ENCODE results near the gene INSYN1. TPM values are rescaled to one million over a fixed set of nuclear protein-coding genes. Genes with fewer than 3 reads are reported as not detected.

INSYN1 gene
- total and polyA plus RNA-seq, 9 donors: 0.43 to 86.3 (median 31.1) TPM

DNA sequence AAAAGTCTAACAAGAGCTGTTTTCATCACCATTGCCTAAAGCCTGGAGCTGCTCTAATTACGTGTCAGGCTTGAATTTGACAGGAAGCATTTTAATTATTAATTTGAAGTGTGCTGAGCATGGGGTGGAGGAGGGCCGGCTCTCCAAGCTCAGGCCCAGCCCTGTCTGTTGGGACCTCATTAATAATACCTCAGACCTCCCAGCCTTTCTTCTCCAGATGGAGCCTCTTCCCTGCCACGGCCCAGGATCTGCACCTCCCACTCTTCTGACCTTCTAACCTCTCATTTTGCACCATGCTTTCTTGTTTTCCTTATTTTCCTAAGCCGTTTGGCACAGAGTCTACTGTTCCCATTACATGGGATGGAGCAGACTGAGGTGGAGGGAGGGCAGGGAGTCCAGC is 30.0 kb downstream of the INSYN1 start:
- DNase-seq: no peak
- Histone ChIP-seq H3K9me3 (no peaks in the 10 kb centered on the region), H3K27me3 (no peaks in the 10 kb centered on the region), H3K27ac (no peak overlapping the region), H3K4me3 (no peak overlapping the region), H3K36me3 (no peaks in the 10 kb centered on the region), H3K4me1 (ENCODE audit: insufficient read depth) (no peaks in the 10 kb centered on the region)
- 13 to 17% (median 16%) methylated on average over 4 of the region's 4 CpGs for WGBS, 3 donors
- intact Hi-C loops (cut with DNase I): no loop called here
- TF ChIP-seq POLR2A (IDR thresholded peaks at IDR 0.05) (no peak), EP300 (IDR thresholded peaks at IDR 0.05) (no peak)
- TF ChIP-seq, protein P1, sequence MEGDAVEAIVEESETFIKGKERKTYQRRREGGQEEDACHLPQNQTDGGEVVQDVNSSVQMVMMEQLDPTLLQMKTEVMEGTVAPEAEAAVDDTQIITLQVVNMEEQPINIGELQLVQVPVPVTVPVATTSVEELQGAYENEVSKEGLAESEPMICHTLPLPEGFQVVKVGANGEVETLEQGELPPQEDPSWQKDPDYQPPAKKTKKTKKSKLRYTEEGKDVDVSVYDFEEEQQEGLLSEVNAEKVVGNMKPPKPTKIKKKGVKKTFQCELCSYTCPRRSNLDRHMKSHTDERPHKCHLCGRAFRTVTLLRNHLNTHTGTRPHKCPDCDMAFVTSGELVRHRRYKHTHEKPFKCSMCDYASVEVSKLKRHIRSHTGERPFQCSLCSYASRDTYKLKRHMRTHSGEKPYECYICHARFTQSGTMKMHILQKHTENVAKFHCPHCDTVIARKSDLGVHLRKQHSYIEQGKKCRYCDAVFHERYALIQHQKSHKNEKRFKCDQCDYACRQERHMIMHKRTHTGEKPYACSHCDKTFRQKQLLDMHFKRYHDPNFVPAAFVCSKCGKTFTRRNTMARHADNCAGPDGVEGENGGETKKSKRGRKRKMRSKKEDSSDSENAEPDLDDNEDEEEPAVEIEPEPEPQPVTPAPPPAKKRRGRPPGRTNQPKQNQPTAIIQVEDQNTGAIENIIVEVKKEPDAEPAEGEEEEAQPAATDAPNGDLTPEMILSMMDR (IDR thresholded peaks at IDR 0.05): no peak

DNA sequence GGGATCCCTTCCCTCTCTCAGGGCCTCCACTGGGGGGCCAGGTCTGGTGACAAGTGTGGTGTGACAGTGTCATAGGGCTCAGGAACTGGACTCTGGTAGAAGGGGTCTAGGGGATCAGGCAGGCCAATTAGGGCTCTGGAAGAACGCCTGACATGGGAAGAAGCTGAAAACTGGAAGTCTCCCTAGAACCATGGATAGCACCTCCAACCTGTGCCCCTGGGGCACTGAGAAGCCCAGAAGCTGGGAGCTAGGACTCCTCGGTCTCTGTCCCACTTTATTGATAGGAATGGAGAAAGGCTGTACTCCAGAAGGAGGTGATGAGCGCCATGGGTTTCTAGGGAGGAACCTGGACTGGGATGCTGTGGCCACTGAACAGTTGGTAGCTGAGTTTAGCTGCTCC is 30.7 kb downstream of the INSYN1 start:
- DNase-seq: no peak
- no peak overlapping the region for H3K27ac ChIP-seq
- TF ChIP-seq, protein P1 (IDR thresholded peaks at IDR 0.05): no peak
- TF ChIP-seq EP300 (IDR thresholded peaks at IDR 0.05) (no peak), POLR2A (IDR thresholded peaks at IDR 0.05) (no peak)
- H3K9me3 ChIP-seq: no peaks in the 10 kb centered on the region
- H3K27me3 ChIP-seq: no peaks in the 10 kb centered on the region
- 93 to 95% (median 94%) methylated on average over 3 of the region's 3 CpGs for WGBS, 3 donors
- H3K4me1 ChIP-seq (ENCODE audit: insufficient read depth): no peaks in the 10 kb centered on the region
- H3K36me3 ChIP-seq: no peaks in the 10 kb centered on the region
- H3K4me3 ChIP-seq: no peak overlapping the region
- intact Hi-C loops (cut with DNase I): no loop called here

DNA sequence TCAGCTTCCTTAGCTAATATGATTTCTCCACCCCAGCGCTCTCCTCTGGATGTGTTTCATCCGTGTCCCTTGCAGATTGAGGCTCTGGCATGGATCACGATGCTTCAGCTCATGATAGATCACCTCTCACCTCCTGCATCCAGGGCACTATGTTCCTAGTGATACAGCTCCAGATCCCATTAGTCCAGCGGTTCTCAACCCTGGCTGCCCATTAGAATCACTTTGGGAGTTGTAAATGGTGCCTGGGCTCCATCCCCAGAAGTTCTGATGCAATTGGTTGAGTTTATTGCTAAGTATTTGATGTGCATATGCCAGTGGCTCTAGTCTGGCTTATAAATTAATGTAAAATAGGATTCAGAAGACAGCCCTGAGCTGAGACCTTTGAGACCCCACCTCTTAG is 34.5 kb downstream of the INSYN1 start:
- no peak overlapping the region for H3K4me3 ChIP-seq
- WGBS, 3 donors: 77 to 89% (median 83%) methylated on average over 4 of the region's 4 CpGs
- no peaks in the 10 kb centered on the region for H3K27me3 ChIP-seq
- TF ChIP-seq, protein P1 (IDR thresholded peaks at IDR 0.05): no peak
- TF ChIP-seq POLR2A (IDR thresholded peaks at IDR 0.05) (no peak), EP300 (IDR thresholded peaks at IDR 0.05) (no peak)
- no peaks in the 10 kb centered on the region for H3K9me3 ChIP-seq
- no peak overlapping the region for H3K27ac ChIP-seq
- intact Hi-C loops (cut with DNase I): no loop called here
- DNase-seq: no peak
- H3K4me1 ChIP-seq (ENCODE audit: insufficient read depth): no peaks in the 10 kb centered on the region
- H3K36me3 ChIP-seq: no peaks in the 10 kb centered on the region

DNA sequence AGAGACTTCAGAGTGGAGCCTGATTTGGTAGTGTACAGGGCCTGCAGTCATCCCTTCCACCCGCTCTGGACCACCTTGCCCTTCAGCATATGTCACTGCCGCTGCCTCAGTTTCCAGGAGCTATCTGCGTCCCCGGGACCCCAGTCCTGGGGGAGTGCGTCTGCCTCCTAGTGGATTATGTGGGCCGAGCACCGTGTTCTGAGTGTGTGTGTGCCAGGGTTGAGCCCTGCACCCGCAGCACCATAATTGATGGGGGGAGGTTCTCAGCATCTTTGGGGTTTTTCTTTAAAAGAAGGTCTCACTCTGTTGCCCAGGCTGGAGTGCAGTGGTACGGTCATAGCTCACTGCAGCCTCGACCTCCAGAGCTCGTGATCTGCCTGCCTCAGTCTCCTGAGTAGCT is 35.3 kb downstream of the INSYN1 start:
- DNase-seq: no peak
- TF ChIP-seq, protein P1 (IDR thresholded peaks at IDR 0.05): no peak
- TF ChIP-seq POLR2A (IDR thresholded peaks at IDR 0.05): no peak
- no peak for TF ChIP-seq EP300 (IDR thresholded peaks at IDR 0.05)
- no peak overlapping the region for H3K4me3 ChIP-seq
- H3K27me3 ChIP-seq: no peaks in the 10 kb centered on the region
- intact Hi-C loops (cut with DNase I): no loop called here
- H3K27ac ChIP-seq: no peak overlapping the region
- no peaks in the 10 kb centered on the region for H3K36me3 ChIP-seq
- no peaks in the 10 kb centered on the region for H3K9me3 ChIP-seq
- 58 to 71% (median 59%) methylated on average over 11 of the region's 11 CpGs for WGBS, 3 donors
- H3K4me1 ChIP-seq (ENCODE audit: insufficient read depth): no peaks in the 10 kb centered on the region

DNA sequence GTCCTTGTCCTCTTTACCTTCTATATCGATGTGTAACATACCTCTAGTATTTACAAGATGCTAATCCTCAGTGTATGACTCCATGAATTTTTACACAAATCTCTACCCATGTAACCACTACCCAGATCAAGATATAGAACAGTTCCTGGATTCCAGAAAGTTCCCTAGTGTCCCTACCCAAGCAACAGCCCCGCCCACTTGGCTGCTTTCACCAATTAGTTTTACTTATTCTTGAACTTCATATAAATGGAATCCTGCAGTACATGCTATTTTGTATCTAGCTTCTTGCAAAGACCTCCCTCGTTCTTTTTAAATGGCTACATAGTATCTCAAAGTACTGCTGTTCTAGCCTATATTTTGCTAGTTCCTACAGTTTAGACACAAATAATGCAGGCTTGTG is 35.9 kb downstream of the INSYN1 start:
- TF ChIP-seq EP300 (IDR thresholded peaks at IDR 0.05) (no peak), POLR2A (IDR thresholded peaks at IDR 0.05) (no peak)
- Histone ChIP-seq H3K27me3 (no peaks in the 10 kb centered on the region), H3K27ac (no peak overlapping the region), H3K9me3 (no peaks in the 10 kb centered on the region), H3K4me3 (no peak overlapping the region), H3K36me3 (no peaks in the 10 kb centered on the region), H3K4me1 (ENCODE audit: insufficient read depth) (no peaks in the 10 kb centered on the region)
- no peak for DNase-seq
- 62 to 67% (median 65%) methylated on average over 3 of the region's 3 CpGs for WGBS, 3 donors
- intact Hi-C loops (cut with DNase I): no loop called here

All from ovary (tissue), 9 donors.